ENCODE measurements around the gene SH3D19. TPM values are rescaled to one million over a fixed set of nuclear protein-coding genes. Genes with fewer than 3 reads are reported as not detected.

SH3D19 gene
- total and polyA plus RNA-seq, 2 experiments from 2014 or later, result 16.2 to 18.3 TPM

GRCh38 chr4:151344948-151345347, 19.5 kb upstream of the SH3D19 start:
- no peak overlapping the region for H3K27ac ChIP-seq
- H3K27me3 ChIP-seq, result no peaks in the 10 kb centered on the region
- no peaks in the 10 kb centered on the region for H3K9me3 ChIP-seq (ENCODE audit: low read depth)
- DNase-seq (ENCODE audit: low read depth in 1 of 2, low spot score in 1 of 2), result no peak
- H3K4me1 ChIP-seq (ENCODE audit: low read depth), result no peaks in the 10 kb centered on the region
- H3K4me3 ChIP-seq, result no peak overlapping the region
- H3K36me3 ChIP-seq, result no peaks in the 10 kb centered on the region
- TF ChIP-seq, protein P1, sequence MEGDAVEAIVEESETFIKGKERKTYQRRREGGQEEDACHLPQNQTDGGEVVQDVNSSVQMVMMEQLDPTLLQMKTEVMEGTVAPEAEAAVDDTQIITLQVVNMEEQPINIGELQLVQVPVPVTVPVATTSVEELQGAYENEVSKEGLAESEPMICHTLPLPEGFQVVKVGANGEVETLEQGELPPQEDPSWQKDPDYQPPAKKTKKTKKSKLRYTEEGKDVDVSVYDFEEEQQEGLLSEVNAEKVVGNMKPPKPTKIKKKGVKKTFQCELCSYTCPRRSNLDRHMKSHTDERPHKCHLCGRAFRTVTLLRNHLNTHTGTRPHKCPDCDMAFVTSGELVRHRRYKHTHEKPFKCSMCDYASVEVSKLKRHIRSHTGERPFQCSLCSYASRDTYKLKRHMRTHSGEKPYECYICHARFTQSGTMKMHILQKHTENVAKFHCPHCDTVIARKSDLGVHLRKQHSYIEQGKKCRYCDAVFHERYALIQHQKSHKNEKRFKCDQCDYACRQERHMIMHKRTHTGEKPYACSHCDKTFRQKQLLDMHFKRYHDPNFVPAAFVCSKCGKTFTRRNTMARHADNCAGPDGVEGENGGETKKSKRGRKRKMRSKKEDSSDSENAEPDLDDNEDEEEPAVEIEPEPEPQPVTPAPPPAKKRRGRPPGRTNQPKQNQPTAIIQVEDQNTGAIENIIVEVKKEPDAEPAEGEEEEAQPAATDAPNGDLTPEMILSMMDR (IDR thresholded peaks at IDR 0.05; ENCODE audit: low read depth, low read length), result no peak

- no peaks in the 10 kb centered on the region for H3K27me3 ChIP-seq
- no peak for DNase-seq (ENCODE audit: low read depth in 1 of 2, low spot score in 1 of 2)
- H3K27ac ChIP-seq, result no peak overlapping the region
- no peaks in the 10 kb centered on the region for H3K36me3 ChIP-seq
- H3K4me1 ChIP-seq (ENCODE audit: low read depth), result no peaks in the 10 kb centered on the region
- TF ChIP-seq, protein P1 (IDR thresholded peaks at IDR 0.05; ENCODE audit: low read depth, low read length), result no peak
- no peak overlapping the region for H3K4me3 ChIP-seq
- no peaks in the 10 kb centered on the region for H3K9me3 ChIP-seq (ENCODE audit: low read depth)
Measured at GRCh38 chr4:151340751-151341385, 15.5 kb upstream of the SH3D19 start.

DNA sequence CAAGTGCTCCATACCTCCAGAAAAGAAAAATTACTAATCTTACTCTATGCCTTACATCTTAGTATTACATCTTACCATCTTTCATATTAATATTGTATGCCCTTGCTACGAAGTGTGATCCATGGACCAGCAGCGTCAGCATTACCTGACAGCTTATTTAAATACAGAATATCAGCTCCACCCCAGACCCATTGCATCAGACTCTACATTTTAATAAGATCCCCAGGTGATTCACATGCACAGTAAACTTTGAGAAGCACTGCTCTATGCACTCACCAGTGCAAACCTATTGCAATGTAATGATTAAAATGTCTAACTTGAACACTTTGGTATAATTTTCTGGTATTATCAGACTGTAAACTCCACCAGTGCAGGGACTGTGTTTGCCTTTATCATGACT, 14.1 kb upstream of the SH3D19 start:
- DNase-seq (ENCODE audit: low read depth in 1 of 2, low spot score in 1 of 2), result no peak
- Histone ChIP-seq H3K4me3 (no peak overlapping the region), H3K9me3 (ENCODE audit: low read depth) (no peaks in the 10 kb centered on the region), H3K36me3 (no peaks in the 10 kb centered on the region), H3K4me1 (ENCODE audit: low read depth) (no peaks in the 10 kb centered on the region), H3K27me3 (no peaks in the 10 kb centered on the region), H3K27ac (no peak overlapping the region)
- TF ChIP-seq, protein P1 (IDR thresholded peaks at IDR 0.05; ENCODE audit: low read depth, low read length), result no peak

- H3K27ac ChIP-seq, result no peak overlapping the region
- no peaks in the 10 kb centered on the region for H3K36me3 ChIP-seq
- TF ChIP-seq, protein P1 (IDR thresholded peaks at IDR 0.05; ENCODE audit: low read depth, low read length), result no peak
- H3K9me3 ChIP-seq (ENCODE audit: low read depth), result no peaks in the 10 kb centered on the region
- no peaks in the 10 kb centered on the region for H3K4me1 ChIP-seq (ENCODE audit: low read depth)
- H3K4me3 ChIP-seq, result no peak overlapping the region
- no peak for DNase-seq (ENCODE audit: low read depth in 1 of 2, low spot score in 1 of 2)
- no peaks in the 10 kb centered on the region for H3K27me3 ChIP-seq
Measured at GRCh38 chr4:151331276-151332042, 6.1 kb upstream of the SH3D19 start.

- no peaks in the 10 kb centered on the region for H3K4me1 ChIP-seq (ENCODE audit: low read depth)
- H3K36me3 ChIP-seq, result no peaks in the 10 kb centered on the region
- TF ChIP-seq, protein P1 (IDR thresholded peaks at IDR 0.05; ENCODE audit: low read depth, low read length), result no peak
- no peak for DNase-seq (ENCODE audit: low read depth in 1 of 2, low spot score in 1 of 2)
- H3K4me3 ChIP-seq, result no peak overlapping the region
- H3K9me3 ChIP-seq (ENCODE audit: low read depth), result no peaks in the 10 kb centered on the region
- no peak overlapping the region for H3K27ac ChIP-seq
- no peaks in the 10 kb centered on the region for H3K27me3 ChIP-seq
Measured at GRCh38 chr4:151329217-151330007, 4.0 kb upstream of the SH3D19 start.

All from cardiac muscle cell (in vitro differentiated cells and primary cell).